HK-2 (cell line): ENCODE results near the gene KRT72.

Experiments
- DNase-seq: peaks from one replicate; pipeline ENCODE4 v3.0.0-alpha.2; 2018; ENCODE audit not compliant: unreplicated experiment

The KRT72 gene

DNA sequence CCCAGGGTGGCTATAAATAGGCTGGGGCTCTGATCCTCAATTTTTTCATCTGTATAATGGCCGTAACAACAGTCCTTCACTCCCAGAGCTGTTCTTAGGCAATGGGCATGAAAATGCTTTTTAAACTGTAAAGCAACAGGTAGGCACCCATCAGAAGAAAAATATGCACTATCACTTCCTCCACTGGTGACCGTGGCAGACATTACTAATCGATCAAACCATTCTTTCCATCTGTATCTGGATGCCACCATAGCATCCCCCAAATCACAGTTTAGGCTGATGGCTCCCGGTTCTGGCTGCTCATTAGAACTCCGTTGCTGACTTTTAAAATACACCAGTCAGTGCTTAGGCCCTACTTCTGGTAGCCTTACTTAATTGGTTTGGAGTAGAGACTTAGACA, 59.6 kb downstream of the KRT72 start:
- no peak for DNase-seq

DNA sequence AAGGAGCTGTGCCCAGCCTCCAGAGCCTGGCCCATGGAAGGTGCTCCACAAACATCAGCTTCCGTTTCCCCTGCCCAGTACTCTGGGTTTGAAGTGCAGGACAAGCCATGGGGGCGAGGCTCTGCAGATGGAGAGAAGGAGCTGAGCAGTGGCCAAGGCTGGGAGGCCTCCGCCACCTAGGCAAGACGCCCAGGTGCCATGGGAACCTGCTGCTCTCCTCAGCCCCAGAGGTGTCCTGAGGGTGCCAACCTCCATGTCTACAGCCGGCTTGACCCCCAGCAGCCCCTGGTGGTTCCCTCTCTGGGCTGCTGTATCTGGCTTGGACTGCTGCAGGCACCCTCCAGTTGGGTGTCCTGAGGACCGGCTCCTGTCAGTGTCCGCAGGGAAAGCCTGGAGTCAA, 60.7 kb downstream of the KRT72 start:
- DNase-seq, result no peak

DNA sequence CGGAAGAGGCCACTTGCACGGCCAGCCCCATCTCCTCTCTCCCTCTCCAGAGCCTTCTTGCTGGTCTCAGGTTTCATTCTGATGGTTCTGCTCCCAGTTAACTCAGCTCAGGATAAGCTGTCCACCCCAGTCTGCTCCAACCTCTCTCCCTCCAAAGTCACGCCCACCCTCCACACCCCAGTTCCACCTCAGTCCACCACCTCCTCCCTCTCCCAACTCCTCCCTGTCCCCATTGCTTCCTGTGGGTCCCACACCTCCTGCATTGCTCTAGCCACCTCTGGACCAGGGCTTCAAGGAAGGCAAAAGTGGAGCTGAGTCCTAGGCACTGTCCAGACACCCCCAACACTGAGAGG, 61.5 kb downstream of the KRT72 start:
- DNase-seq, result no peak

GRCh38 chr12:52539083-52539820, 62.0 kb downstream of the KRT72 start:
- DNase-seq, result no peak

- DNase-seq, result no peak
These were observed 64.2 kb downstream of the KRT72 start for GRCh38 chr12:52537101-52537500.
